ENCODE data around the gene ASPG.

Gene ASPG

DNA sequence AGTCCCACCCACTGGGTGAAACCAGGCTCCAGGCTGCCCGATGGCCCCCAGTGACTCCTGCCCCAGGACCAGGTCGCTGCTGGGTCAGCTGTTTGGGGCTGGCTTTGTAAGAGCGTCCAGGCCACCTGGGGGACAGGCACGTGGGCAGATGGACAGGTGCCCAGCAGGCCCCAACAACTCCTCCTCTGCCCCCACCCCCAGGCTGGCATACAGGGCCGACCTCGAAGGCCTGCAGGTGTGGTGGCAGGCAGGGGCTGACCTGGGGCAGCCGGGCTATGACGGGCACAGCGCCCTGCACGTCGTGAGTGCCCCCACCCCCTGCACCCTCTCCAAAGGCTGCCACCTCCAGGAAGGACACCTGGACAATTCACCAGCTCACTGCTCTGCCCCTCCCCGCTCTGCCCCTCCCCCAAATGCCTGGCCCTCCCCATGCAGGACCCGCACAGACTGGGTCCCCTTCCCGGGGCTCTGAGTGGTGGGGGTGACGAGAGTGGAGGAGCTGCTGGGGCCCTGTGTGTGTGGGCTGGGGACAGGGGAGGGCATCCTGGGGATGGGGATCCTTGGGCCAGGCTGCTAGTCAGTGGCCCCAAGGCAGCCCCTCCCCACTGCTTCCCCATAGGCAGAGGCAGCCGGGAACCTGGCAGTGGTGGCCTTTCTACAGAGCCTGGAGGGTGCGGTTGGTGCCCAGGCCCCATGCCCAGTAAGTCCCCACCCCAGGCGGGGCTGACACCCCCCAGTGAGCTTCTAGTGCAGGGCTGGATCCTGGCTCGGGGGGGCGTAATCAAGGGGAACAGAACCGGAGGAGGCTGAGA, 26.0 kb downstream of the ASPG start:
- peak; percentile 11 for DNase-seq
- Histone ChIP-seq H3K9me3 (ENCODE audit: severe bottlenecking) (no peaks in the 10 kb centered on the region), H3K27ac (no peak overlapping the region)

DNA sequence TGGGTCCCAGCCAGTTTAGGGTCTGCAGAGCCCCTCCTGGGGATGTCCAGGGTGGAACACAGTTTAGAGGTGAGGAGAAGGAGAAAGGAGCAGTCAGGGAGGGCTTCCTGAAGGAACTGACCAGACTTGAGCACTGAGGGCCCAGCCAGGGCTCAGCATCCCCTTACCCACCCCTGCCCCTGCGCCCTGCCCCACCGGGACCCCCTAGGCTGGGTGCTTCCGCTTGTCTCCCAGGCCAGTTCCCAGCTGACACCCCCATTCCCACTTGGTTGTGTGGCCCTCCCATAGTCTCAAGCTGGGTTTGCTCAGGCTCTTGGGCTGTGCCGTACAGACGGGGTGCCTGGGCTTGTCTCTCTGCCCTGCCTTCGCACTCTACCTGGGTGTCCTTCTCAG, 26.6 kb downstream of the ASPG start:
- DNase-seq: no peak
- no peak overlapping the region for H3K27ac ChIP-seq
- no peaks in the 10 kb centered on the region for H3K27me3 ChIP-seq (ENCODE audit: insufficient read depth, low read depth, severe bottlenecking)
- H3K4me3 ChIP-seq (ENCODE audit: low read depth, low read length): no peak overlapping the region
- H3K36me3 ChIP-seq: no peaks in the 10 kb centered on the region
- TF ChIP-seq, protein P1, sequence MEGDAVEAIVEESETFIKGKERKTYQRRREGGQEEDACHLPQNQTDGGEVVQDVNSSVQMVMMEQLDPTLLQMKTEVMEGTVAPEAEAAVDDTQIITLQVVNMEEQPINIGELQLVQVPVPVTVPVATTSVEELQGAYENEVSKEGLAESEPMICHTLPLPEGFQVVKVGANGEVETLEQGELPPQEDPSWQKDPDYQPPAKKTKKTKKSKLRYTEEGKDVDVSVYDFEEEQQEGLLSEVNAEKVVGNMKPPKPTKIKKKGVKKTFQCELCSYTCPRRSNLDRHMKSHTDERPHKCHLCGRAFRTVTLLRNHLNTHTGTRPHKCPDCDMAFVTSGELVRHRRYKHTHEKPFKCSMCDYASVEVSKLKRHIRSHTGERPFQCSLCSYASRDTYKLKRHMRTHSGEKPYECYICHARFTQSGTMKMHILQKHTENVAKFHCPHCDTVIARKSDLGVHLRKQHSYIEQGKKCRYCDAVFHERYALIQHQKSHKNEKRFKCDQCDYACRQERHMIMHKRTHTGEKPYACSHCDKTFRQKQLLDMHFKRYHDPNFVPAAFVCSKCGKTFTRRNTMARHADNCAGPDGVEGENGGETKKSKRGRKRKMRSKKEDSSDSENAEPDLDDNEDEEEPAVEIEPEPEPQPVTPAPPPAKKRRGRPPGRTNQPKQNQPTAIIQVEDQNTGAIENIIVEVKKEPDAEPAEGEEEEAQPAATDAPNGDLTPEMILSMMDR (IDR thresholded peaks at IDR 0.05; ENCODE audit: low read depth, low read length): no peak
- no peaks in the 10 kb centered on the region for H3K9me3 ChIP-seq (ENCODE audit: severe bottlenecking)

More for the DNA sequence above, 26.0 kb downstream of the ASPG start:
- no peak overlapping the region for H3K4me3 ChIP-seq (ENCODE audit: low read depth, low read length)
- H3K36me3 ChIP-seq: no peaks in the 10 kb centered on the region
- TF ChIP-seq, protein P1 (IDR thresholded peaks at IDR 0.05; ENCODE audit: low read depth, low read length): no peak
- H3K27me3 ChIP-seq (ENCODE audit: insufficient read depth, low read depth, severe bottlenecking): no peaks in the 10 kb centered on the region

DNA sequence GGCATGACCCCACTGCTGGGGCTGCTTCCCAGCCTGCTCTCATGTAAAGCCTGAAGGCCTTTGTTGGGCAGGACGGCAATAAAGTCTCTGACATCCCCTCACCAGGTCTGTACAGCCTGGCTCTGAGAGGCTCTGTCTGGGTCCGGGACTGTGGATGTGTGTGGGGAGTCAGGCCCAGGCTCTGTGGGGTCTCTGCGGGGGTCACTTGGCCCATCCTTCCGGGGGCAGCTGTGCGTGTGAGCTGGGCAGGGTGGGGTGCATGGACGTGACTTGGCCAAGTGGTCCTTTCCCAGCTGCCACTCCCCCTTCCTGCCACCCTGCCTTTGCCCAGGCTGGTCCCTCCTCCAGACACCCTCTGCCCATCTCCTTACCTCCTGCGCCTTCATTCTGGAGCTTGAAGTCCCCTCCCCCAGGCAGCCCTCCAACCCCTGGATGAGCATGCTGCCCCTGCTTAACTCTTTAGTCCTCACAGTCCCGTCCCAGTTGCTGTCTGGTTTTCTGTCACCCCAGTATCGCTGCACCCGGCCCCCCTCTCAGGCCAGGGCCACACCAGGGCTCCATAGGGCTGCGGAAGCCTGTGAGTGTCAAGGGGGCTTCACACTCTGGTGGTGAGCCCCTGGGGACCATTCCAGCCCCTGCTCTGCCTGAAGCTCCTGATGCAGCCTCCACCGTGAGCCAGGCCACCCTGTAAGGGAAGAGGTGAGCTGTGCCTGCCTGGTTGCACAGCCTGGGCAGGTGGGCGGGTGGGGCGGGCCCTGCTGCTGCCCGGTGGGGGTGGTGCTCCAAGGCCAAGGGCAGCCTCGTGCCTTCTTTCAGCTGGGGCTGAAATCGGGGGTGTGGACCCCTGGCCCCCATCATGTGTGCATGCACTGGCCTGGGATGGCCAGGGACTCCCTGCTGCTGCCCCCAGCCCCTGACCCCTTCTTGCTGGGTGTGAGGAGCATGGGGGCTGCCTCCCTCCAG, 27.4 kb downstream of the ASPG start:
- no peak overlapping the region for H3K4me3 ChIP-seq (ENCODE audit: low read depth, low read length)
- TF ChIP-seq, protein P1 (IDR thresholded peaks at IDR 0.05; ENCODE audit: low read depth, low read length): no peak
- no peaks in the 10 kb centered on the region for H3K9me3 ChIP-seq (ENCODE audit: severe bottlenecking)
- H3K27ac ChIP-seq: no peak overlapping the region
- no peaks in the 10 kb centered on the region for H3K27me3 ChIP-seq (ENCODE audit: insufficient read depth, low read depth, severe bottlenecking)
- no peaks in the 10 kb centered on the region for H3K36me3 ChIP-seq
- DNase-seq: peak; percentile 4

DNA sequence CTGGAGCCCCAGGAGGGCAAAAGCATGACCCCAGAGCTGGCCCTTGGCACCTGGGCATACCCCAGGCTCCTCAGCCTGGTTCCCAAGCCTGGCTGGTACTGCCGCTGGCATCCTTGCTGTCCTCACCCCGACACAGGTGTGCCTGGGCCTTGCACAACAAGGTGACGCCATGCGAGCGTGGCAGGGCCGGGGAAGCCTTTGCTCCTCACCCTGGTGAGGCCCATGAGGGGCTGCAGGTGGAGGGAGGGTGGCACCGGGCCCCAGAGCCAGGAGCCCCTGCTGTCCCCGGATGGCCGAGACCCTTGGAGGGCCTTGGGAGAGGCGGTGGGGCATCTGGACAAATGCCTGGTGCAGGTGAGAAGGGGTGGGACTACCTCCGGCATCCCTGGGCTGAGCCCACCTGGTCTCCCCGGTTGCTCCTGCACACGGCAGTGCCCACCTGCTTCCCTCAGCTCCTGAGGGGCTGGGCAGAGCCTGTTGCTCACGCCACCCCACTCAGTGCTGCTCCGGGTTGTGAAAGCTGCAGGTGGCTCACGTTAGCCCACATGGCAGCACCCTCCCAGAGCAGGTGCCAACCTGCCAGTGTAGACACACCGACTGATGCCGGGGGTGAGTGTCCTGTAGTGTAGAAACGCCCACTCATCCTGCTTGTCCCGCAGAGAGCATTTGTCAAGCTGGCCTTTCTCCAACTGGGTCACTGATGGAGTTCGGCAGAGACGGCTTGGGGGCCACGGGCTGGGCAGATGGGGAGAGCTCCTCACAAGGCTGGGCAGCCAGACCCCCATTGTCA, 28.3 kb downstream of the ASPG start:
- peak; percentile 4 for DNase-seq
- no peak overlapping the region for H3K4me3 ChIP-seq (ENCODE audit: low read depth, low read length)

More for the DNA sequence above, 28.3 kb downstream of the ASPG start:
- H3K27ac ChIP-seq: no peak overlapping the region
- no peaks in the 10 kb centered on the region for H3K36me3 ChIP-seq
- H3K27me3 ChIP-seq (ENCODE audit: insufficient read depth, low read depth, severe bottlenecking): no peaks in the 10 kb centered on the region
- TF ChIP-seq, protein P1 (IDR thresholded peaks at IDR 0.05; ENCODE audit: low read depth, low read length): no peak
- H3K9me3 ChIP-seq (ENCODE audit: severe bottlenecking): no peaks in the 10 kb centered on the region

Measured in WERI-Rb-1 (cell line).